NB4 (cell line): ENCODE results near the gene SHISA4.

Experiments used
- MAX ChIP-seq: IDR thresholded peaks from 2 replicates; pipeline ENCODE4 v1.6.1; 2011; ENCODE audit warnings: low read depth, low read length
- POLR2A ChIP-seq: IDR thresholded peaks from 2 replicates; pipeline ENCODE4 v1.6.1; 2011; ENCODE audit warnings: mild to moderate bottlenecking; ENCODE audit not compliant: insufficient read length; ENCODE audit errors: extremely low read depth
- TF ChIP-seq, protein P1 (sequence below): IDR thresholded peaks from one replicate; pipeline ENCODE4 v1.5.1; 2012; ENCODE audit warnings: low read depth, low read length

- TF ChIP-seq POLR2A (no peak), MAX (no peak)
- TF ChIP-seq, protein P1, sequence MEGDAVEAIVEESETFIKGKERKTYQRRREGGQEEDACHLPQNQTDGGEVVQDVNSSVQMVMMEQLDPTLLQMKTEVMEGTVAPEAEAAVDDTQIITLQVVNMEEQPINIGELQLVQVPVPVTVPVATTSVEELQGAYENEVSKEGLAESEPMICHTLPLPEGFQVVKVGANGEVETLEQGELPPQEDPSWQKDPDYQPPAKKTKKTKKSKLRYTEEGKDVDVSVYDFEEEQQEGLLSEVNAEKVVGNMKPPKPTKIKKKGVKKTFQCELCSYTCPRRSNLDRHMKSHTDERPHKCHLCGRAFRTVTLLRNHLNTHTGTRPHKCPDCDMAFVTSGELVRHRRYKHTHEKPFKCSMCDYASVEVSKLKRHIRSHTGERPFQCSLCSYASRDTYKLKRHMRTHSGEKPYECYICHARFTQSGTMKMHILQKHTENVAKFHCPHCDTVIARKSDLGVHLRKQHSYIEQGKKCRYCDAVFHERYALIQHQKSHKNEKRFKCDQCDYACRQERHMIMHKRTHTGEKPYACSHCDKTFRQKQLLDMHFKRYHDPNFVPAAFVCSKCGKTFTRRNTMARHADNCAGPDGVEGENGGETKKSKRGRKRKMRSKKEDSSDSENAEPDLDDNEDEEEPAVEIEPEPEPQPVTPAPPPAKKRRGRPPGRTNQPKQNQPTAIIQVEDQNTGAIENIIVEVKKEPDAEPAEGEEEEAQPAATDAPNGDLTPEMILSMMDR = no peak
Observed at GRCh38 chr1:201874672-201875071, 14.0 kb upstream of the SHISA4 start.
